Caco-2 (cell line): Measurements from ENCODE around the gene SDR42E1. TPM values are rescaled to one million over a fixed set of nuclear protein-coding genes. Genes with fewer than 3 reads are reported as not detected.

ENCODE experiments used
- BruUV-seq: library from RNA; stranded (reverse); fragments of 400-500 nt; replicated peaks from 2 replicates; lab custom pipeline; 2021; lab: Mats Ljungman, UMichigan
- CTCF ChIA-PET: fragments of 300-600 bp; sonication (Branson Sonifier 250); formaldehyde crosslinking; loops from one replicate; lab custom pipeline; 2022; ENCODE audit warnings: antibody characterized with exemption; lab: Charles Lee
- POLR2A ChIA-PET: fragments of 300-600 bp; sonication (Branson Sonifier 250); formaldehyde crosslinking; loops from one replicate; lab custom pipeline; 2022; ENCODE audit warnings: antibody characterized with exemption; lab: Charles Lee
- DNase-seq, 2 experiments: peaks; one replicate each; pipeline versions ENCODE4 v3.0.0 to v3.0.0-alpha.2; 2020 to 2022
- H3K27me3 ChIP-seq: replicated peaks from 2 replicates; pipeline ENCODE4 v1.6.0; 2011; ENCODE audit warnings: low read length; ENCODE audit not compliant: control insufficient read depth, insufficient read depth
- H3K36me3 ChIP-seq: 2 replicates; pipeline ENCODE4 v1.5.1; 2011; ENCODE audit warnings: low read length; ENCODE audit not compliant: control insufficient read depth, insufficient read depth
- H3K4me1 ChIP-seq: fragments of 250-450 bp; sonication (Bioruptor Pico); 2 replicates; pipeline ENCODE4 v1.5.1; 2020; ENCODE audit warnings: mild to moderate bottlenecking
- H3K4me3 ChIP-seq: 2 replicates; pipeline ENCODE4 v1.5.1; 2011; ENCODE audit warnings: low read depth, mild to moderate bottlenecking, control low read depth, low read length
- H3K9me3 ChIP-seq: fragments of 250-450 bp; sonication (Bioruptor Pico); 2 replicates; pipeline ENCODE4 v1.5.1; 2020; ENCODE audit warnings: mild to moderate bottlenecking, moderate library complexity
- H3K27ac Mint-ChIP-seq: one replicate; pipeline ENCODE4 v1.8.0; 2022; ENCODE audit warnings: mixed read lengths; ENCODE audit not compliant: unreplicated experiment
- H3K27me3 Mint-ChIP-seq: one replicate; pipeline ENCODE4 v1.8.0; 2022; ENCODE audit warnings: mixed read lengths; ENCODE audit not compliant: insufficient read depth, unreplicated experiment
- H3K36me3 Mint-ChIP-seq: one replicate; pipeline ENCODE4 v1.8.0; 2022; ENCODE audit warnings: mild to moderate bottlenecking, mixed read lengths; ENCODE audit not compliant: insufficient read depth, unreplicated experiment
- H3K4me1 Mint-ChIP-seq: one replicate; pipeline ENCODE4 v1.8.0; 2022; ENCODE audit warnings: low read depth, mixed read lengths; ENCODE audit not compliant: unreplicated experiment
- H3K4me3 Mint-ChIP-seq: one replicate; pipeline ENCODE4 v1.8.0; 2022; ENCODE audit warnings: mild to moderate bottlenecking, moderate library complexity, mixed read lengths; ENCODE audit not compliant: unreplicated experiment
- H3K9me3 Mint-ChIP-seq: one replicate; pipeline ENCODE4 v1.8.0; 2022; ENCODE audit warnings: mixed read lengths; ENCODE audit not compliant: unreplicated experiment
- CTCF ChIP-seq, 2 experiments: fragments of 200-600 bp in 1 of 2; IDR thresholded peaks; 1 replicate in 1 of 2; 2 replicates in 1 of 2; pipeline versions ENCODE4 v1.5.1 to v1.8.0; 2011 to 2022; ENCODE audit warnings: antibody characterized with exemption in 1 of 2, control low read depth in 1 of 2, inconsistent platforms in 1 of 2, low read depth in 1 of 2, low read length in 1 of 2, mild to moderate bottlenecking in 1 of 2, moderate library complexity in 1 of 2; ENCODE audit not compliant: insufficient read depth in 1 of 2, severe bottlenecking in 1 of 2, unreplicated experiment in 1 of 2
- intact Hi-C: fragments of 100-400 bp; cut with micrococcal nuclease; formaldehyde crosslinking; loops from one replicate; pipeline ENCODE4 v1.10.0; 2022; ENCODE audit not compliant: unreplicated experiment
- total RNA-seq: library from RNA; stranded (reverse); gene quantifications from 2 replicates; pipeline ENCODE4 v1.2.3, GENCODE V29; 2022

Gene SDR42E1
- total RNA-seq, 1 experiment from 2014 or later, result 5.3 TPM

DNA sequence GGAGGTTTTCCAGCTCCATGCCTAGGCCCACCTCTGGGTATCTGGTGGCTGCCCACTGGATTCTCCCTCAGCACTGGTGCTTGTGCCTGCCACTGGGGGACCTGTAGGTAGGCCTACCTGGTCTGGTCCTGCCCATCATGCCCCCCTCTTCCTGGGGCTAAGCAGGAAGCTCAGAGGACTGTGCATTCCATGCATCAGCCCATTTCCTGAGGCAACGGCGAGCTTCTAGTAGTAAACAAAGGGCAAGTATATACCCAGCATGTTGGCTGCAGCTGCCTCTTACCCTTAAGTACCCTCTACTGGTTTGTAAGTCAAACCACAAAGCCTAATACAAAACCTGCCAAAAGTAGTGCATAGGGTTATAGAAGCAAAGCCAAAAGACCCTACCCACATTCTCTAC is 37.5 kb downstream of the SDR42E1 start:
- DNase-seq, result no peak
- H3K36me3 Mint-ChIP-seq, result no peaks in the 10 kb centered on the region
- H3K27me3 Mint-ChIP-seq, result peaks cover 3% of the 10 kb centered on the region
- intact Hi-C loops, result no loop called here
- ChIA-PET POLR2A (no interaction called here), CTCF (interaction anchor here (1.1 kb wide), 1 partner anchor 24 kb away, joined by 3 read pairs; no protein-coding TSS in a partner anchor)
- no peaks in the 10 kb centered on the region; the same call in 1 of the 2 replicates for H3K9me3 ChIP-seq
- no peaks in the 10 kb centered on the region for H3K27me3 ChIP-seq
- no peaks in the 10 kb centered on the region for H3K36me3 ChIP-seq
- no peaks in the 10 kb centered on the region for H3K4me1 Mint-ChIP-seq
- H3K9me3 Mint-ChIP-seq, result peaks cover 26% of the 10 kb centered on the region
- H3K4me3 Mint-ChIP-seq, result no peak overlapping the region
- H3K27ac Mint-ChIP-seq, result no peak overlapping the region
- peaks cover 4% of the 10 kb centered on the region; the same call in 1 of the 2 replicates for H3K4me1 ChIP-seq
- no TSS peak for BruUV-seq
- no peak for TF ChIP-seq CTCF (IDR thresholded peaks at IDR 0.05; ENCODE audit: insufficient read depth in 1 of 2, low read depth in 1 of 2, low read length in 1 of 2, severe bottlenecking in 1 of 2, unreplicated experiment in 1 of 2)
- no peak overlapping the region for H3K4me3 ChIP-seq

GRCh38 chr16:81971853-81972252 is 39.4 kb downstream of the SDR42E1 start:
- Histone ChIP-seq H3K9me3 (no peaks in the 10 kb centered on the region; the same call in 1 of the 2 replicates), H3K4me3 (no peak overlapping the region), H3K27me3 (no peaks in the 10 kb centered on the region), H3K36me3 (no peaks in the 10 kb centered on the region), H3K4me1 (peaks cover under 1% of the 10 kb centered on the region; the same call in 1 of the 2 replicates)
- ChIA-PET CTCF (no interaction called here), POLR2A (no interaction called here)
- BruUV-seq, result no TSS peak
- no peak for TF ChIP-seq CTCF (IDR thresholded peaks at IDR 0.05; ENCODE audit: insufficient read depth in 1 of 2, low read depth in 1 of 2, low read length in 1 of 2, severe bottlenecking in 1 of 2, unreplicated experiment in 1 of 2)
- Mint-ChIP-seq H3K9me3 (peaks cover 26% of the 10 kb centered on the region), H3K36me3 (no peaks in the 10 kb centered on the region), H3K27ac (no peak overlapping the region), H3K4me3 (no peak overlapping the region), H3K27me3 (peaks cover 9% of the 10 kb centered on the region), H3K4me1 (no peaks in the 10 kb centered on the region)
- DNase-seq, result no peak
- intact Hi-C loops, result no loop called here

GRCh38 chr16:81967358-81967757 is 43.9 kb downstream of the SDR42E1 start:
- intact Hi-C loops, result no loop called here
- Histone ChIP-seq H3K27me3 (no peaks in the 10 kb centered on the region), H3K9me3 (no peaks in the 10 kb centered on the region; the same call in 1 of the 2 replicates), H3K4me3 (no peak overlapping the region), H3K4me1 (no peaks in the 10 kb centered on the region), H3K36me3 (no peaks in the 10 kb centered on the region)
- no TSS peak for BruUV-seq
- ChIA-PET CTCF (no interaction called here), POLR2A (no interaction called here)
- H3K9me3 Mint-ChIP-seq, result peaks cover 22% of the 10 kb centered on the region
- no peaks in the 10 kb centered on the region for H3K4me1 Mint-ChIP-seq
- peaks cover 25% of the 10 kb centered on the region for H3K27me3 Mint-ChIP-seq
- no peak overlapping the region for H3K27ac Mint-ChIP-seq
- no peak overlapping the region for H3K4me3 Mint-ChIP-seq
- no peaks in the 10 kb centered on the region for H3K36me3 Mint-ChIP-seq
- DNase-seq, result no peak
- no peak for TF ChIP-seq CTCF (IDR thresholded peaks at IDR 0.05; ENCODE audit: insufficient read depth in 1 of 2, low read depth in 1 of 2, low read length in 1 of 2, severe bottlenecking in 1 of 2, unreplicated experiment in 1 of 2)
